NCI-H2196 treated with DMSO at 0.1 percent for 48 hours (cell line): ENCODE results near the gene PDZRN4.
"Not testable (repeated sequence)": the region's sequence is repeated elsewhere in the genome, so short reads cannot be mapped to it uniquely, and the experiment has no call there.

Experiments
- DNase-seq: peaks from one replicate; lab custom pipeline; 2025; ENCODE audit not compliant: unreplicated experiment; lab: John Stamatoyannopoulos, UW

PDZRN4 gene

DNA sequence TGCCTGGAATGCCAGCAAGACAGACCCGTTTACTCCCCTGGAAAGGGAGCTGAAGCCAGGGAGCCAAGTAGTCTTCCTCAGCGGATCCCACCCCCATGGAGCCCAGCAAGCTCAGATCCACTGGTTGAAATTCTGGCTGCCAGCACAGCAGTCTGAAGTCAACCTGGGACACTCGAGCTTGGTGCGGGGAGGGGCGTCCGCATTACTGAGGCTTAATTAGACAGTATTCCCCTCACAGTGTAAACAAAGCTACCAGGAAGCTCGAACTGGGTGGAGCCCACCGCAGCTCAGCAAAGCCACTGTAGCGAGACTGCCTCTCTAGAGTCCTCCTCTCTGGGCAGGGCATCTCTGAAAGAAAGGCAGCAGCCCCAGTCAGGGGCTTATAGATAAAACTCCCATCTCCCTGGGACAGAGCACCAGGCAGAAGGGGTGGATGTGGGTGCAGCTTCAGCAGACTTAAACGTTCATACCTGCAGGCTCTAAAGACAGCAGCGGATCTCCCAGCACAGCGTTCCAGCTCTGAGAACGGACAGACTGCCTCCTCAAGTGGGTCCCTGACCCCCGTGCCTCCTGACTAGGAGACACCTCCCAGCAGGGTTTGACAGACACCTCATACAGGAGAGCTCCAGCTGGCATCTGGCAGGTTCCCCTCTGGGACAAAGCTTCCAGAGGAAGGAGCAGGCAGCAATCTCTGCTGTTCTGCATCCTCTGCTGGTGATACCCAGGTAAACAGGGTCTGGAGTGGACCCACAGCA lies 92.4 kb downstream of the PDZRN4 start:
- DNase-seq: not testable (repeated sequence)

DNA sequence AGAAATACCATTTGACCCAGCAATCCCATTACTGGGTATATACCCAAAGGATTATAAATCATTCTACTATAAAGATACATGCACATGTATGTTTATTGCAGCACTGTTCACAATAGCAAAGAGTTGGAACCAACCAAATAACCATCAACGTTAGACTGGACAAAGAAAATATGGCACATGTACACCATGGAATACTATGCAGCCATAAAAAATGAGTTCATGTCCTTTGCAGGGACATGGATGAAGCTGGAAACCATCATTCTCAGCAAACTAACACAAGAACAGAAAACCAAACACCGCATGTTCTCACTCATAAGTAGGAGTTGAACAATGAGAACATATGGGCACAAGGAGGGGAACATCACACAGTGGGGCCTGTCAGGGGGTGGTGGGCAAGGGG lies 97.3 kb downstream of the PDZRN4 start:
- not testable (repeated sequence) for DNase-seq

DNA sequence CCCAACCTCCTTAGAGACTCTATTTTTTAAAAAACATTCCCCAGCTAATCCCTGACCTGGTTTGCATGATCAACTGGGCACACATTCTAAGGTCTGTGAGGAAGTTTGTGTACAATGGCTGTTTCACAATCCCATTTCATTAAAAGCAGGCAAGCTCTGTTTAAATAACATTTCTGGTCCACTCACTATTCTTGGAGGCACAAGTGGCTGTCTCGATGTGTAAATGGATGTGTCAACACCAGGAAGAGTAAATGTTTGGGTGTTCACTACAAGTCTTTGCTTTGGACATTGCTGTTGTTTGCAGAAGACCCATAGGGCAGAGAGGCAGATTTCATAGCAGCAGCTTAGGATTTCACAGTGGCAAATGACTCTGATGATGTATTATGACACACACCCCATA lies 98.3 kb downstream of the PDZRN4 start:
- DNase-seq: no peak

DNA sequence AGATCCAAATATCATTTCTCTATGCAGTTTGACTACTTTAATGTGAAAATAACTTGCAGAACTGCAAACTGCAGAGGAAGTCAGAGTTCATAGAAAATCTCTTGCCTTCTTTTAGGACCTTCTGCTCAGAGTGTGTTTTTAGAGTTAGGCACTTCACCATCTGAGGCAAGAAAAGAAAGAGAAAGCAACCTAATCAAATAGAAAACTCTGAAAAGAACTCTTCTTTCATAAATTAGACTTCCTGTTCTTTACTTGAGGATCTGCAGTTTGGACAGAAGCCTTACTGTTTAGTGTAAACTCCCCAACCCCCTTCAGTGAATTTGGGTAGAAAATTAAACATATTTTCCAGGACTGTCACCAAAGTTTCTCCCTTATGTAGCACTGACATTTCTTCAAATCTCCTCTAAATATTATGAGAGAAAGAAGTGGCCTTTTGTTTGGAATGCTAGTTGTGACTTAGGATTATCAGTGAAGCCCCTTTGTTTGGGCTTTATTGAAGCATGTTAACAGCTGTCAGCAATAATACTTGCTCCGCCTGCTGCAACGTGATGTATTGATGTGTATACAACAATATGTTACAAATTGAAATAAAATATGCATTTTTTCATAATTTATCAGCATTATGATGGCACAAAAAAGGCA lies 99.5 kb downstream of the PDZRN4 start:
- DNase-seq: no peak

DNA sequence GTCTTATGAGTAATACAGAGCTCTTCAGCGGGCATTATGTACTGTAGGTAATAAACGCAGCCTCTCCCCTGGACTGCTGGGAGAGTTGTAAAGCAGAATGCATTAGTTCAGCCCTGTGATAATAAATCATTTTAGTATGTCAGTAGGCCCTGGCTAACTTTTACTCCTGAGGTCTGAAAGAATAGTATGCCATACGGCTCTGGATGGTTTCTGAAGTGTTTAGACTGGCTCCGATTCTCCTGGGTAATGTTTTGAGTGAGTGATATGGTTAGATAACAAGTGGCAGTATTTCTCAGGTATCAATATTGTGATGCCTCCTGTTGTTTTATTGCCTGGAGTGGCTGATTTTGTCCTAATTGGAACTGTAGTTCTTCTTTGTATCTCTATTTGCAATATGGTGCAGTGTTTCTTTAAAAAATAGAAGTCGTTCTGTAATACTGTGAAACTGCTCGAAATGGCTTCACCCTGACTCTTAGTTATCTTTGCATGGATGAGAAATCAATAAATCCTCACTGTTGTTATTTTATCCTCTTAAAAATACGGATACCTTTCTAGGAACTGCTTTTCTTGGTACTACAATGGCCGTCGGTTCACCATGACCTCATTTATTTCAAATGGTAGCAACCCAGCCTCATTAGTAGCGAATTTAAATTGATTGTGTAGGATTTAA lies 100.2 kb downstream of the PDZRN4 start:
- no peak for DNase-seq

DNA sequence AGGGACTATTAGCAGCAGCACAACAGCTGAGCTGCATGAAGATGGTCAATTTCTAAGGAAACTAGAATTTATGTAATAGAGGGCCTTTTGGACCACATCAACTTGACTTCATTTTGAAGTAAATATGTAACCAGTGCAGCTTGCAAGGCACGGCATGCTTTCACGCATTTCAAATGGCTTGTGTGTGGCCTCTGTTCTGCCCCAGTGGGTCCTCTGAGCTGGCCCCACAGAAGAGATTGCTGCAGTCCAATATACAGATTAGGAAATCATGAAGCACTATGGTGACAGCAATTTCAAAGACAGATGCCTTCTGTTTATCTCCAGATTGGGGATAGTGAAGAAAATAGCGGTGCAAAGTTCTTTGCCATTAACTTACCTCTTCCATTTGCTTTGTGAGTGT lies 101.4 kb downstream of the PDZRN4 start:
- DNase-seq: no peak

DNA sequence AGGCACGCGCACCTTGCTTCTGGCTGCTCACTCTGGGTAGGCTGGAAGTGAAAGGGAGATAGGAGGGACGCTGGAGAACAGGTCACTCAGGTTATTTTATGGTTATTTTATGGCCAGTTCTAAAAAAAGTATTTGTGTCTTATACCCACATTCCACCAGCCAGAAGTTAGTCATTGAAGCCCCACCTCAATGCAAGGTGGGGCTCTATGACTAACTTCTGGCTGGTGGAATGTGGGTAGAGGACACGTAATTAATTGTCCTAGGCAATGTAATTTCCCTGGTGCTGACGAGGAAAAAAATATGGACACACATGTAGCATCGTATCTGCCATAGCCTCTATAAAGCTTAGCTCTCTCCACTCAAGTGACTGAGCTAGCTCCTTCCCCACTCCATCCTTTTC lies 104.9 kb downstream of the PDZRN4 start:
- no peak for DNase-seq

DNA sequence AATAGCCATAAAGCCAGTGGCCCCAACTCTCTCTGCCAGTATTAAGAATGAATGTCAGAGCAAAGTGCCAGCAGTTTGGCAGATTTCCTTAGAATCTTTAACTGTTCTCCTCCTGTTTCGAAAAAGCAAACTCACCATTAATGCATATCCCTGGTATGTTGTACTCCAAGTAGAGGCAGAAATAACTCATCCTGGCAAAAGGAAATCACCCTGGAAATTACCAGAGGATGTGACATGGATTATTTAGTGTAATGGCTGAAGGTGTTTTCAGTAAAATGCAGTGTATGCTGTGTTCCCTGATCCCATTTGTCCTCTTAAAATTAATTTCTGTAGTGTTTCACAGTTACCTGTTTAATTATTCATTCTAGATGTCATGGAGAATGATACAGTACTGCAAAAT lies 105.3 kb downstream of the PDZRN4 start:
- DNase-seq: no peak

DNA sequence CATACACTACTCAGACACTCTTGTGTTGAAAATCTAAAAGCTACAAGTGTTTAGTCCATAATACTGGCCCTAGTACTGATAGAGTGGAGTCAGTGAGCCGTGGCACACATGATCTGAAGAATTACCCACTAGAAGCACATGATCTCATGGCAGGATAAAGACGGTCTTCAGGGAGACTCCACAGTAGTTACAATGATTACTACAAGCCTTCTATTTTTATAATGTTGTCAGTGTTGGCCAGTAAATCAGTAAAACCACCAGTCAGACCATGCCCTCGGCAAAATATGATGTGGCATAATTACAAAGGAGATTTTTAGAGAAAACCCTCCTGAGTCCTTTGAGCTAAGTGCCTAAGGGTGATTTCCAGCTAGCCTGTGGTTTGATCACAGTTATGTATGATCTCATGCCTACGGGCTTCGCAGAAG lies 114.9 kb downstream of the PDZRN4 start:
- no peak for DNase-seq

DNA sequence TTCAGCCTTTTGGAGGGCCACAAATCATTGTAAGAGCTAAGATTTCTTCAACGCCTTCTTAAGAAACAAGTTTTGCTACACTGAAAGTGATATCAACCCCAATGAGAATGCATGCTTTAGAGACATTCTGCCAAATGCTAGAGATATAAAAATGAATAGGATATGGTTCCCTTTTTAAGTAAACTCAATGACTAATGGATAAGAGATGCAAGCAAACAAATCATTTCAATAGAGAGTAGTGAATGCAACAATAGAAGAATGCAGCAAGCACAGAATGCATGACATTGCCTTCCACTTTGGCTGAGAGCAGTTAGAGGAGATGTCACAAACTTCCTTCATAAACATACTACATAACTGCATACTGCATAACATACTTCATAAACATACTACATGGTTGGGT lies 116.4 kb downstream of the PDZRN4 start:
- DNase-seq: no peak

DNA sequence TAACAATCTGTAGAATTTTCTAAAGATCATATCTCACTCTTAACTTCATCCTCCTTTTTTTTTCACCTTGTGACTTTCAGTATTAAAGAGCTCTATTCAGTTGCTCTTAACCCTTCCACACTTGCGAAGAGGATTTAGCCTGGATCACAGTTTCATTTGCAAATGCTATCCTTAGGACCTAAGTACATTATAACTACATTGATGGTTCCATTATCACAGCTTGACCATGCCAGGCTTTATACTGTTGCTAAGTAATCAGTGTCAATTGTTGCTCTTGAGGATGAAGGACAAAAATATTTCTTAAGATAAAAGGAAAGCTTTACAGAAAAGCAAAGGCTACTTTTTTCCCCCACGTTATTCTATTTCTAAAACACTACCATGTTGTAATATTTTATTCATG lies 122.2 kb downstream of the PDZRN4 start:
- DNase-seq: no peak

DNA sequence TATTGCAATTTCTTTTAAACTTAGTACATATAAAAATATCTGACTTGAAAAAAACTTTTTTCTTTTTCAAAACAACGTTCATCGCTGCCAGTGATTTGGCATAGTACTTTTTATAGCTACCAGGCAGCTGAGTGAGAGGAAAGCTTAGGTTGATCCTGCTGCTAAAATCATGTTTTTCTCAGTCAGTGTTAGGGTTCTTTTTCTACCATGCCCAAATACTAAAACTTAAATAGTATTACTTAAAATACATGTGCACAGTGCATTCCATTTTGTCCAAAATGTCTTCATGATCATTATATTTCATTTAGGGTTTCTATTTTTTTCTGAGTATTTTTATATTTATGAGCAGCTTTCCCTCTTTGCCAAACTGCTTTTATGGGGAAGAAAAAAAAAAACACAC lies 123.8 kb downstream of the PDZRN4 start:
- no peak for DNase-seq

DNA sequence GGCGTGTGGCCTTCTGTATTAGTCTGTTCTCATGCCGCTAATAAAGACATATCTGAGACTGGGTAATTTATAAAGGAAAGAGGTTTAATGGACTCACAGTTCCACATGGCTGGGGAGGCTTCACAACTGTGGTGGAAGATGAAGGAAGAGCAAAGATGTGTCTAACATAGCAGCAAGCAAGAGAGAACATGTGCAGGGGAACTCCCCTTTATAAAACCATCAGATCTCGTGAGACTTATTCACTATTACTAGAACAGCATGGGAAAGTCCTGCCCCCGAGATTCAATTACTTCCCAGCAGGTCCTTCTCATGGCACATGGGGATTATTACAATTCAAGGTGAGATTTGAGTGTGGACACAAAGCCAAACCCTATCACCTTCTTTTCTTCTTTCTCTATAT lies 124.3 kb downstream of the PDZRN4 start:
- not testable (repeated sequence) for DNase-seq

DNA sequence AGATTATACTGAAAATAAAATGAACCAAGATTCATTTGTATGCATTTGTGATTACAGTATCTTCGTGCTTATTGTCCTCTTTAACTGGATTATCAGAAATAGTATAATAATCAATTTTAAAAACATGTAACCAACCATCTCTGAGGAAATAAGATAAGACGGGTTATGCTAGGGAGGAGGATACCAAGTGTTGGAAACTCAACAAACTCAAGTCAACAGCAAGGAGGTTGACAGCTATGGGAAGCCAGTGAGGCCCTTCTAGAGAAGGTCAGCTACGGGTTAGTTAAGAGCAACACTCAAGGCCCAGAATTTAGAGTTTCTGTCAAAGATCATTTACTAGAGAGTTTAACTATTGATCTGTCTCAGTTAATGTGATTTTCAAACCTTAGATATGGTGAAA lies 137.2 kb downstream of the PDZRN4 start:
- DNase-seq: no peak

DNA sequence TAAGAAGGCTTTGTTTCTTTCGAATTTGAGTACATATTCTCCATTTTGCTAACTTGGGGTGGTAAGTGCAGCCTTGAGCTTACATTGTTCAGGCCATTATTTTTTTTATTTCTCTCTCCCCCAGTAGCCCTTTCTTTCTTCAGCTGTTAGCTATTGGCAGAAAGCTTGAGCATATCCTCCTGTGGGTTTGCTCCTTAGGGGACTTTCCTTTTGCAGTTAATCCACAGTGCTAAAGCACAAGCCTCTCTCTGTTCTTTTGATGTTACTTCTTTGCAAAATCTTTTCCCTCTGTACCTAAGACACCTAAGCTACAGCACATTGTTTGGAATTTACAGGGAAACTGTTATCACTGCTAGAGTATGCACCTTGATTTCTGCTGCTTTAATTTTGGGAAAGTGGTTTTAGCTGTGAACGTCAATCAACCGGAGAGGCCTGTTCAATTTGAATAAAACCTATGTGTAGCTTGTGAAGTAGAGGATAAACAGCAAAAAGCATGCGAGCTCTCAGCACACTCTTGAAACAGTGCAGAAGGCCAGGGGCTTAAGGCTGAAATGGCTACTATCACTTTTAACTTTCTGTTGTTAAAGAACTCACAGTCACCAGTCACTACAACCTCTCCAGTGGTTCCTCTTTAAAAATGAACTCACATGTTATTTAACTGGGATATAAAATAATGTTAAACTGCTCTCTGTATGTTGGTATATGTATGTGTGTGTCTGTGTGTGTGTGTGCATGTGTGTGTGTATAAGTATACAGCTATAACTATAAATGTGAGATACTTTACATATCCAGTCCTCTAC lies 139.2 kb downstream of the PDZRN4 start:
- no peak for DNase-seq

DNA sequence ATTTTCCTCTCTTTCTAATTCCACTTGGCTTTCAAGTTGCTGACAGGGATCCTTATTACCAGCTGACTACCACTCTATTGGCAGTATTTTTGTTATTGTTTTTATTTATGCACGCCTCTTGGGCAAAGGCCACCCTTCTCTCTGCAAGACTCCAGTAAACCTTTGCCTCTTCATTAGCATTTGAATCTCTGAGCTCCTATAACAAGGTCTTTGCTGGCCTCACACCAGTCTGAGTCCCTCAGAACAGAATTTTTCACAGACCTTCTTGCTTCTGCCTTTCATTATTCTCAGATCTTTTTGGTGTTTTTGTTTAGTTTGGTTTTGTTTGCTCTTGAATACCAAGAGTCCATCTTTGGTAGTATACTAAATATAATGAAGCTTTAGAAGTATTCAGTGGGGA lies 145.9 kb downstream of the PDZRN4 start:
- DNase-seq: no peak

DNA sequence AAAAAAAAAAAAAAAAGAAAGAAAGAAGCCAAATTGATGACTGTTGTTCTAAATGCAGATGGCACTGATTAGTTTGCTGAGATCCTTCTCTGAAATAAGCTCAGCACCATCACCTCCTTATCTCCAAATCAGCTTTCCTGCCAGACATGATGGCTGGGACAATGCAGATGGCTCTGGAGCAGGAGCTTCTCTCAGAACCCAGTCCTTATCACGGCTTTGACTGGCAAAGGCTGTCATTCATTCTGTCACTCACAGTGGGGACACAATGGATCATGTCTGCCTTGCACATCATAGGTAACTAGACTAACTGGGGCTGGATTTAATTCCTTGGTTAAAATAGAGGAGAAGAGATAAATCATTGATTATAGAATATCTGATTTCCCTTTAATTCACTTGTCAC lies 146.3 kb downstream of the PDZRN4 start:
- DNase-seq: no peak

DNA sequence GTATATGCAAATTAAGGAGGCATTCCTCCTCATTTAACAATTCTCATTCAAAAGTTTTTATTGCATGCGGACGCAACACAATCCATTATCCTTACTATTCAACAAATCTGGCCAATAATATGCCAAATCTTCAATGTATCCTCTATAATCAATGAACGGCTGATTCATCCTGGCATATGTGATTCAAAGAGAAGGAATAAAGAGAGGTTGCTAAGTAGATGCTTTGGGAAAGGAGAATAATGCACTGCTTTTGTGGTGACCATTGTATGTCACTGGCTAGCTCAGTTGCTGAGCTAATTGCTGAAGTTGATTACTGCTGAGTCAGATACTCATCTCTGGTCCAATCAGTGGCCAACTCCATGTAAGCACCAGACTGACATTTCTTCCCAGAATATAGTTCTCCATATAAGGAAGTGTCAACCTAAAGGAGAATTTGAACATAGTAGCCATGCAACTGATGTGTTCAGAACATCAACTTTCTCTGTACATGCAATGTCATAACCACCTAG lies 148.0 kb downstream of the PDZRN4 start:
- DNase-seq: no peak

DNA sequence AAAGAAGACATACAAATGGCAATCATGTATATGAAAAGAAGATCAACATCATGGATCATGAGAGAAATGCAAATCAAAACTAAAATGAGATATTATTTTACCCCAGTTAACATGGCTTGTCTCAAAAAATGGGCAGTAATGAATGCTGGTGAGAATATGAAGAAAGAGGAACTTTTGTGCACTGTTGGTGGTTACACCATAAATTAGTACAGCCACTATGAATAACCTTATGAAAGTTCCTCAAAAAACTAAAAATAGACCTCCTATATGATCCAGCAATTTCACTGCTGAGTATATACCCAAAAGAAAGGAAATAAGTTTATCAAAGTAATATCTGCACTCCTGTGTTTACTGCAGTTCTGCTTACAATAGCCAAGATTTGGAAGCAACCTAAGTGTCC lies 151.7 kb downstream of the PDZRN4 start:
- no peak for DNase-seq

DNA sequence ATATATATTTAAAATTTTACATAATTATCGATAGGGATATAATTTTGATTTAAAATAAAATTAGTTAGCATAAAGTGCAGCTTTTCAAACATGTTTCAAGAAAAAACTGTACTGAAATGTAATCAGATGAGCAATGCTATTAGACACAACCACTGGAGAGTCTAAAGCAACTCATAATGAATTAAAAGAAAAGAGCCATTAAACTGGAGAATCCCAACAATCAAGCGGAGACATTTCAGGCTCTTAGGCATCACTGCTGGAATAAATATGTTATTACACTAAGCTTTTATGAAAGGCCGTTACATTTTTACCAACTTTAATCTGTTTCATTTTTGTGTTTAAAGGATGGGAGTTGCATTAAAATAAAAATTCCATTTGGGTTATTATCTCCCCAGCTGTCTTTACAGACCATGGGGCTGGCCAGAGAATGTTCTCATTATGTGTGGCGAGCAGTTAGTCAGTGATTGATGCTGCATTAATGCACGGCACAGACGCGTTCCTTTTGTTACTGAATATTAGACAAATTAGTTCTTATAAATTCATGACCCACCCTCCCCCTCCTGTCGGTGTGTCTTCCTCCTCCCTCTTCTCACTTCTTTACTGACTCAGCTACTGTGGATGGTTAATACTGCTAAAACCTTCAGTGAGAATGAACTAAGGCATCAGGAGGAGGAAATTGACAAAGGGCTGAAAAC lies 156.8 kb downstream of the PDZRN4 start:
- no peak for DNase-seq

DNA sequence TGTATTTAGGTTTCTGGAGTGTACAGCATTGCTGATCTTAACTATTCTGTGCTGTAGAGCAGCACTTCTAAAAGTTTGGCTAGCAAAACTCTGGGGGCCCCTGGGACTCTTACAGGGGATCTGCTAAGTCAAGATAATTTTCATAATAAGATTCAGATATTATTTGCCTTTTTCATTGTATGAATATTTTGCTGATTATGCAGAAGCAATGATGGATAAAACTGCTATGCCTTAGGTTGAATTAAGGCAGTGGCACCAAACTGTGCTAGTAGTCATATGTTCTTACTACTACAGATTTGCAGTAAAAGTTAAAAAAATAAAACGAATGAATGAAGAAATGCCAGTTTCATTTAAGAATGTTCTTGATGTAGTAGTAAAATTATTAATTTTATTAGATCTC lies 160.1 kb downstream of the PDZRN4 start:
- no peak for DNase-seq
